Left cardiac atrium (tissue), 4 donors: ENCODE measurements around the gene CYFIP1. TPM values are rescaled to one million over a fixed set of nuclear protein-coding genes. Genes with fewer than 3 reads are reported as not detected.

Experiments
- ATAC-seq, 2 donors: fragments of 200-7000 bp; cut with Tn5 transposase; one replicate each; pipeline ENCODE4 v1.9.1; 2020; ENCODE audit warnings: mild to moderate bottlenecking in 2 of 2, moderate library complexity in 2 of 2
- DNase-seq: peaks from one replicate; pipeline ENCODE4 v3.0.0-alpha.2; 2020
- intact Hi-C, 2 donors: fragments of 100-400 bp; cut with DNase I; formaldehyde crosslinking; loops; one replicate each; pipeline versions ENCODE4 v1.14.1 to v1.15.1; 2022 to 2023
- total RNA-seq, 2 donors: library from RNA; stranded (reverse); fragmentation: NEBNext Ultra II Directional; extraction: Animal tissue kit (Norgen Biotek cat#: 25700); gene quantifications; one replicate each; pipeline ENCODE4 v1.2.1, GENCODE V29; 2021
- donor health status: DM: no; HTN: yes; CAD: no.
- donor health status: DM: no; HTN: yes; CAD: no; lungs with severe emphysema.
- donor health status: DM: yes; HTN: yes; CAD: no.
- donor health status: Dilated cardiomyopathy.

The CYFIP1 gene
- total RNA-seq, 2 donors from 2014 or later, result 44.9 to 49.4 TPM

DNA sequence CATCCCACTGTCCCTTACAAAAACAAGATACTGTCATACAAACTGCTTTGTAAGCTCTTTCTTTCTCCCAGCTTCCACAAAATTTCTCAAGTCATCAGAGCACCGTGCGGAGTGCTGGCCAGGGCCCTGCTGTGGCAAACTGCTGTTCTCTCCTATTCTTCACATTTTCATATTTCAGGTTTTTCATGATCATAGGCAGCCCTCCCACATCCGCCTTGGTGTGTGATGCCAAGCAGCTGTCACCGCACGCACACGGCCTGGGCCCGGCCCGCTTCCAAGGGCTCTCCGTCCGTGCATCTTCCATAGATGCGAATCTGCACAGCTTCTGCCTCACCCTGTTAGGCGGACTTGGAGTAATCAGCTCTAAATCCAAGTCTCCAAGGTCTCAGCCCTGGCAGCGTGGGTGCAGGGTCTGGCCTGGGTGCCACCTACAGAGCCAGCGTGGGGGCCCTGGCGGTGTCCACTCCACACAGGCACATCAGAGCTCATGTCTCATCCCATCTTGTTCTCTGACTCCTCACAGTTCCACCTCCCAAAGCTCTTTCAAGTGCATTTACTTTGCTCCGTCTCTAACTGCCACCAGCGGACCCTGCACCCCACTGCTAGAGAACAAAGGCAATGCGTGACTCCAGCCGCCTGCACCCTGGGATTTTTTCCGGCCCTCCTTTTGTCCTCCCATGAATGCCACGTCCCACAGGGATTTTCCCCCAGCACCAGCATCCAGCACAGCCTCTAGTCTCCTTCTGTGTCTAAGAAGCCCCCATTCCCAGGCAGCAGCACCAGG lies 27.2 kb downstream of the CYFIP1 start:
- ATAC-seq (peak in 1 of 2 donors; percentile 5), DNase-seq (no peak)
- intact Hi-C loops, result no loop called here

DNA sequence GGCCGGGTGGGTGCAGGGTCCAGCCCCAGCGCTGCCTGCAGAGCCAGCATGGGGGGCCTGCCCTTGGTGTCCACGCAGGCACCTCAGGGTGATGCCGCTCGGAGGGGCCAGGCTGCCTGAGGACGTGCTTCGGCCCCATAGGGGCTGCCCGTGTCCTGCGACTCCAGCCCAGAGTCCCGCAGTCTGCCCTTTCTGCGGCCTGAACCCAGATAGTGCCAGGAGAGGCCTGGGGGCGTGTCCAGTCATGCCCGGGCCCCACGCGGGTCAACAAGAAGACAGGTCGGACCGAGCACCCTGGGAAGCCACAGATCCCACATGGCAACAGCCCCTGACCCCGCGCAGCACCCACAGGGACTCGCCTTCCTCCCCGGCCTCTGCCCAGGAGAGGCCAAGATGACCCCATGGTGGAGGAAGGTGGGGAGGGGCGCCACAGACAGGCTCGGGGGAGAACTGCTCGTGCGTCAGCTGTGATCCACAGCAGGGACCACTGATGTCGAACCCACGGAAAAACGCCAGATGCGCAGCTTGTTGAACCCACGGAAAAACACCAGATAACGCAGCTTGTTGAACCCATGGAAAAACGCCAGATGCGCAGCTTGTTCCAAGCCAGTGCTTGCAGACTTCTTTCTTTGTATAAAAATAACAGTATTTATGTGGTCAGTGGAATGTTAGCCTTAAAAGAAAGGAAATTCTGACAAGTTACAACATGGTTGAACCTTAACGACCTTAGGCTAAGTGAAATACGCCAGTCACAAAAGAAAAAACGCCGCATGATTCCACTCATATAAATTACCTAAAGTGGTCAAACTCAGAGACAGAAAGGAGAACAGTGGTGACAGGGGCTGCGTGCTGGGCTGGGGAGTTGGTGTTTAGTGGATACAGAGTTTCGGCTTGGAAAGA lies 28.5 kb downstream of the CYFIP1 start:
- DNase-seq (no peak), ATAC-seq (no peak)
- intact Hi-C loops, result no loop called here

- intact Hi-C loops, result no loop called here
- no peak for DNase-seq
- no peak for ATAC-seq
These were observed 29.2 kb downstream of the CYFIP1 start for GRCh38 chr15:22951031-22951380.

GRCh38 chr15:22950256-22950990 lies 29.7 kb downstream of the CYFIP1 start:
- ATAC-seq (no peak), DNase-seq (no peak)
- intact Hi-C loops, result no loop called here

DNA sequence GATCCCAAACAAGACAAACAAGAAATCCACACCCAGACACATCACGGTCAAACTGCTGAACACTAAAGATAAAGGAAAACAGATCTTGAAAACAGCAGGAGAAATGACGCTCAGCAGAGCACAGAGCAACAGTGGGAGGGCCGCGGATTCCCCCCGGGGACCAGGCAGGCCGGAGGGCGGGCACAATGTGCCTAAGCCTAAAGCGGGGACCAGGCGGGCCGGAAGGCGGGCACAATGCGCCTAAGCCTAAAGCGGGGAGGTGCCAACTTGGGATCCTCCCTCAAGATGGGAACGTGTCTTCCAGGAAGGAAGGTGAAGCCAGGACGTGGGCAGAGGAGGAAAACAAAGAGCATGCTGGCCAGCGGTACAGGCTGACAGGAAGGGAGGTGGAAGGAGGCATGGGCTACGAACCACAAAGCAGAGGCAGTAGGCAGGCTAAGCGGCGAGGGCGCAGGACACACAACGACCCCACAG lies 31.1 kb downstream of the CYFIP1 start:
- ATAC-seq (peak; percentile 77 to 90), DNase-seq (peak; percentile 85)
- intact Hi-C loops, result loop anchor here in 1 of 2 donors (10.0 kb wide), 1 partner anchor 64 kb away; no protein-coding TSS in a partner anchor

- no peak for DNase-seq
- intact Hi-C loops, result loop anchor here in 1 of 2 donors (10.0 kb wide), 1 partner anchor 63 kb away; no protein-coding TSS in a partner anchor
- ATAC-seq, result peak in 1 of 2 donors; percentile 5
These were observed 32.1 kb downstream of the CYFIP1 start for GRCh38 chr15:22948056-22948455.

- DNase-seq, result no peak
- intact Hi-C loops, result loop anchor here in 1 of 2 donors (10.0 kb wide), 1 partner anchor 63 kb away; no protein-coding TSS in a partner anchor
- ATAC-seq, result no peak
These were observed 32.8 kb downstream of the CYFIP1 start for GRCh38 chr15:22947101-22948000.

GRCh38 chr15:22945071-22945470 lies 35.1 kb downstream of the CYFIP1 start:
- ATAC-seq, result no peak
- DNase-seq, result no peak
- intact Hi-C loops, result loop anchor here in 1 of 2 donors (10.0 kb wide), 1 partner anchor 60 kb away; no protein-coding TSS in a partner anchor

DNA sequence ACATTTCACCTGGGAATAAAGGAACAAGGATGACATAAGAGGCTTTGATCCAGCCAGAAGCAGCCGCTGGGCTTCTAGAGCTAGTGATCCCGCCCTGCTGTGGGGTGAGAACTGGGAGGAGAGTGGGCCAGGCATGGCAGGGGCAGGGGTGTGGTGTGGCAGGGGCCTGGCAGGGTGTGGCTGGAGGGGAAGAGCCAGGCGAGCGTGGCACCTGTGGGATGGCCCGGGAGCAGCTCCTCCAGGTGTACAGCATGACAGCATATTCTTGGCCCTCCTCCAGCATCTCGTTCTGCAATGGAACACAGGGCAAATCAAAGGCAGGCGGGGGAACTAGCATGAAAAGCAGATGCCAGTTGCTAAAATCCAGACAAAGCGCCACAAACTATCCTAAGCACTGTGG lies 35.5 kb downstream of the CYFIP1 start:
- intact Hi-C loops, result loop anchor here in 1 of 2 donors (10.0 kb wide), 1 partner anchor 60 kb away; no protein-coding TSS in a partner anchor
- DNase-seq (no peak), ATAC-seq (no peak)

DNA sequence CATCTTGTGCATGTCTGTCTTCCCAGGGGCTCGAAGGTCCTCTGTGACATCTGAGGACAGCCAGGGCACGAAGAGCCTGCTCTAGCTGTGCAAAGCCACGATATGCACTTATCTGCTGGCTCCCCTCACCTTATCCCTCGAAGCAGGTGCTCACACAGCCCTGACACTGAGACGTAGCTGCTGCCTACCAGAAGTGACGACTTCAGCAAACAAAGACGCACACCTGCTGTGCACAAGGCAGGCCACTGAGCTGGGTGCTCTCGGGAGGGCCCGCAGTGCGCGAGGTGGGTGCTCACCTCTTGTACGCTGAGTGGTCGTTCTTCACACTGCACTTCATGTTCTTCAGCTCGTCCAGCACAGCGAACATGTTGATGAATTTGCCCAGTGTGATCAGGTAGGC lies 37.3 kb downstream of the CYFIP1 start:
- intact Hi-C loops, result loop anchor here in 1 of 2 donors (10.0 kb wide), 1 partner anchor 58 kb away; no protein-coding TSS in a partner anchor
- DNase-seq (no peak), ATAC-seq (no peak)

- ATAC-seq, result no peak
- DNase-seq, result no peak
- intact Hi-C loops, result loop anchor here in 1 of 2 donors (10.0 kb wide), 1 partner anchor 58 kb away; no protein-coding TSS in a partner anchor
These were observed 37.8 kb downstream of the CYFIP1 start for GRCh38 chr15:22942306-22942855.

- ATAC-seq (no peak), DNase-seq (no peak)
- intact Hi-C loops, result loop anchor here in 1 of 2 donors (10.0 kb wide), 1 partner anchor 56 kb away; no protein-coding TSS in a partner anchor
These were observed 39.0 kb downstream of the CYFIP1 start for GRCh38 chr15:22941179-22941578.

DNA sequence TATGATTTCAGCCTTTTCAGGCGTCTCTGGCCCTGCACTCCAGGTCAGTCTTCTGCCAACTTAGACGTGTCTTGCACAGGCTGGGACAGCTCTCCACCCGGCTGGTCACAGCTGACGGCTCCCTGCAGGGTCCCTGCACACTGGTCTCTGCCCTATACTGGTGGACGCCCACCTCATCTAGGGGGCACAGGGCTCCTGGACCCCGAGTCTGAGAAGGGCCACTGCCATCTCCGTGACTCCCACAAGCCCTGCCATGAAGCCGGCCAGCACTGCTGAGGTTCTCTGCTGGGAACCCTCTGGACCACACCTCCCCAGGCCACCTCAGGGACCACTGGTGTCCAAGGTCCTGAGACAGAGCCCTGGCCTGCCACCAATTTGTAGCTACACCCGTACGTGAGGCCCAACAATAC lies 40.5 kb downstream of the CYFIP1 start:
- DNase-seq (no peak), ATAC-seq (peak; percentile 24 to 42)
- intact Hi-C loops, result loop anchor here in 1 of 2 donors (10.0 kb wide), 1 partner anchor 55 kb away; no protein-coding TSS in a partner anchor

- DNase-seq (no peak), ATAC-seq (peak; percentile 15 to 36)
- intact Hi-C loops, result no loop called here
These were observed 41.1 kb downstream of the CYFIP1 start for GRCh38 chr15:22939051-22939450.

GRCh38 chr15:22936577-22937472 lies 43.3 kb downstream of the CYFIP1 start:
- no peak for ATAC-seq
- intact Hi-C loops, result no loop called here
- no peak for DNase-seq

GRCh38 chr15:22933641-22934061 lies 46.5 kb downstream of the CYFIP1 start:
- intact Hi-C loops, result no loop called here
- no peak for ATAC-seq
- DNase-seq, result no peak
